Ecto neural progenitor cell (in vitro differentiated cells): ENCODE results near the gene RNF212.

ENCODE experiments used
- DNase-seq: peaks from one replicate; pipeline ENCODE4 v3.0.0-alpha.2; 2018; ENCODE audit warnings: low spot score

Gene RNF212

DNA sequence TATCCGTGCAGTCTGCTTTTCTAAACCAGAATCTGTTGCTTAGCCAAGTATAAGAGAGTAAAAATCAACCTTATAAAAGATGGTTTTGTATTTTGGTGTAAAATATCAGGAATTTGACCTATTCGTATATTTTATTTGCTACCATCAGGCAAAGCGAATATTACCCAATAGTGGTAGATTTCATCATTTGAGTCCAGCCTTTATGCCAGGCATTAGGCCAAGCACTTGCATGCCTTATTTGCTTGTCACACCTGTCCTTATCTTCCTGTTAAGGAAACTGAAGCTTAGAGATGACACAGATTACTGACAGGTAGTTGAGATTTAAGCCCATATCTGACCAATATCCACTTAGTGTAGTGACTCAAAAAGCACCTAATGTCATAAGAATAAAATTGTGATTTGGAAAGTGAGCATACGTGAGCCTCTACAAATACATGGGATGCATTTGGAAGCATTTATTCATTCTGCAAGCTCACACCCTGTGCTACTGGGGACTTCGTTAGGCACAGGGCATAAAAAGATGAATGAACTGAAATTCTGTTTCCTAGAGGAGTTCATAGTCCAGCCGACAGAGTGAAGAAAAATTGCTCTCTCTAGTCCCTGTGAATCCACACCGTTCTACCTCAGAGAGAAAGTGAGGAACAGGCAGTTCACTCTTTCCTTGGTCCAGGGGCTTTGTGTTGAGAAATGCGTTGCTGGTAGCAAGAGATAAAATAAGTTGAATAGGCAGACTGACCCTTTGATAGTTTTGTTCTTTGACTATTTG lies 2.3 kb upstream of the RNF212 start:
- no peak for DNase-seq

DNA sequence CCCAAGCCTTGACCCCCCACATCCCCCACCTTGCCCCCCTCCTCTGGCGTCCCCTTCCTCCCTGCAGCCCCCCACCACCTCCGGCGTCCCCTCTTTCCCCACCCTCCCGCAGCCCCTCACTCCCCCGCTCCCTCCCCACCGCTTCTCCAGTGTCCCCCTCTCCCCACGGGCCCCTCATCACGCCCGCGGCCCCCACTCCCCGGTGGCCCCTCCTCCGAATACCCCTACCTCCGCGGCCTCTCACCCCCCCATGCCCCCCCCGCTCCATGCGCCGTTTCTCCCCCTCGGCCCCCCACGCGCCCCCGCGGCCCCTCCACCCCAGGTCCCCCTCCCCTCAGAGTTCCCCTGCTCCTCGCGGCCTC lies 562 bp downstream of the RNF212 start:
- no peak for DNase-seq

- DNase-seq, result no peak
These were observed 1.1 kb downstream of the RNF212 start for GRCh38 chr4:1112174-1112820.

DNA sequence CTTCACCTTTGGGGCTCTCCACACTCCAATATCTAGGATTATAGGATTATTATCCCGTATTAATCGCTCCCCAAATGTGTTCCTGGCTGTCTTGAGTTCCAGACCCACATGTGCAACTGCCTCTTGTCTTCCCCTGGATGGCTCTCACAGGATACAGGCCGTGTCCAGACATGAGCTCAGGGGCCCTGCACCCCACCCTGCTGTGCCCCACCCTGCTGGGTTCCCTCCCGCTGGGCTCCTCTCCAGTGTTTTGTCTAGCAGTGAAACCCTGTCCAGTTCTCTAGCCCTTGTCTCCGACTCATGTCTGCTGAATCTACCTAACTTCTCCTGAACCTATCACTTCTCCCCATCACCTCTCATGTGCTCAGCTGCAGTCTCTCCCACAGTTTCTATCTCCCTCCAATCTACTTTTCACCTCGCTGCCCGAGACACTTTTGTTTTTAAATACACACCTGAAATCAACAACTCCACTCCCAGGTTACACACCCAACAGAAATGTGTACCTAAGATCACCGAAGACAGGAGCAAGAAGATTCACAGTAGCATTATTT lies 2.0 kb downstream of the RNF212 start:
- no peak for DNase-seq

GRCh38 chr4:1109898-1110506 lies 3.4 kb downstream of the RNF212 start:
- no peak for DNase-seq

GRCh38 chr4:1109333-1109732 lies 4.0 kb downstream of the RNF212 start:
- DNase-seq, result no peak

DNA sequence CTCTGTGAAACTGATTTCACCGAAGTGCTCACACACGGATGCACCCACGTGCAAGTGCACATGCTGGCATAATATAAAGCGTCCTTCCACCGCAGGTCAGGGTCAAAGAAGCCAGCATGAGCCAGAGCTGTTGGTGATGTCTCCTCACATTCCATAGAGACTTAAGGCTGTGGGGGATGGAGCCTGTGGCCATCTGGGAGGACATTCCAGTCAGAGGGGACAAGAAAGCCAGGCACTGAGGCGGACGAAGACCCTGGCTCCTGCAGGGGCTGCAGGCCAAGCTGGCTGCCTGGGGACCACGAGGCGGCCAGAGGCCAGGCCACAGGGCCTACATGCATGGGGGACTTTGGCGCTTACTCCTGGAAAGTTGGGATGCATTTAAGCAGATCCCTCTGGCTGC lies 7.7 kb downstream of the RNF212 start:
- DNase-seq, result peak; percentile 76

GRCh38 chr4:1105067-1105466 lies 8.3 kb downstream of the RNF212 start:
- DNase-seq, result no peak

DNA sequence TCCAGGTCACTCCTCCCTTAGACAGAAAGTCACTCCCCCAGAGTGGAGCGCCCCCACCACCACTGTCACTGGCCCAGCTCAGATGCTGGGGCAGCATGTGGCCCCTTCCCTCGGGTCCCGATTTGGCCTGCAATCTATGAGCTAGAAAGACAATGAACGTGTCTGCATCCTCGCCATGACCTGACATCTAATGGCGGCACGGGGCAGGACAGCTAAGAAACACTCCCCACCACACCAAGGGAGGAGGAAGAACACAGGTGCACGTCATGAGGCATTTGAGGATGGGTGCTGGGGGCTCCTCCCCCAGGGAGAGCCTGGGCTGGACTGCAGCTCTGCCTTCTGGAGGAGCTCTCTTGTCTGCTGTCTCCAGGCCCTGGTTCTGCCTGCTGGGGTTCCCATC lies 8.7 kb downstream of the RNF212 start:
- no peak for DNase-seq

DNA sequence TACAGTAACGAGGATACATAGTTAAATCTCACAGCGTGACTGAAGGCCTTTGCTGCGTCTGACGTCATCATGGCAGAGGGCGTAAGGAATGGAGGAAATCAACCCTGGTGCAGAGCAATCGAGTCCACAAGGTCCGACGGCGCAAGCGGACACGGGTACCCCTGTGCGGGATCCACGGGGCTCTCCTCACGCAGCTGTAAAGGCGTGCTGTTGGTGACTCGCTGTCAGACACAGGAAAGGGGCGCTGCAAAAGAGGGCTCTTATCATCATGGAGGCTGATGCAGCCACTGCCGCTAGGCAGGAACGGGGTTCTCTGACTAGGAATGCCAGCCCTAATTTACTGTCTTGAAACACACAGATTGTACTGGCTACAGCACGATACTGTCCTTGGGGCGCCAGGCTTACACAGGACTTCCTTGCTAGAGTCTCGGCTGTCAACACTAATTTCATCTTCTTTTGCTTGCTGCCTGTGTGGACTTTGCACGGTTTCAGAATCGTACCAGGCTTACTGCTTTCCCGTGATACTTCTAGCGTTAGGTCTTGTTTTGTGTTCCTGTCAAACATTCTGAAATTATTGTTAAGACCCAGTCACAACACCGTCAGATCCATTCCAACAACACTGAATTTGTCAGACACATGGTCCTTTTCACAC lies 13.6 kb downstream of the RNF212 start:
- no peak for DNase-seq

GRCh38 chr4:1099270-1099669 lies 14.1 kb downstream of the RNF212 start:
- DNase-seq, result no peak

- DNase-seq, result no peak
These were observed 14.9 kb downstream of the RNF212 start for GRCh38 chr4:1098311-1098925.

DNA sequence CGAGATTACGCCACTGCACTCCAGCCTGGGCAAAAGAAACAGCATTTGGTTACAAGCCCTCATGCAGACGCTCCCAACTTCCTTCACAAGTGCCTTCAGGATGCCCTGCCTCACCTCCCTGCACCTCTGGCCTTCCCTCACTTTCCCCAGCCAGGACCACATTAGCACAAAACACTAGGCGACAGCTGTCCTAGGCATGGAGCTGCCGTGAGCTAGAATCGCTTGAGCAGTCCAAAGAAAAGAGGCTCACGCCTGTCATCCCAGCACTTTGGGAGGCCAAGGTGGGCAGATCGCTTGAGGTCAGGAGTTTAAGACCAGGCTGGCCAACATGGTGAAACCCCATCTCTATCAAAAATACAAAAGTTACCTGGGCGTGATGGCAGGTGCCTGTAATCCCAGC lies 15.8 kb downstream of the RNF212 start:
- DNase-seq, result no peak

DNA sequence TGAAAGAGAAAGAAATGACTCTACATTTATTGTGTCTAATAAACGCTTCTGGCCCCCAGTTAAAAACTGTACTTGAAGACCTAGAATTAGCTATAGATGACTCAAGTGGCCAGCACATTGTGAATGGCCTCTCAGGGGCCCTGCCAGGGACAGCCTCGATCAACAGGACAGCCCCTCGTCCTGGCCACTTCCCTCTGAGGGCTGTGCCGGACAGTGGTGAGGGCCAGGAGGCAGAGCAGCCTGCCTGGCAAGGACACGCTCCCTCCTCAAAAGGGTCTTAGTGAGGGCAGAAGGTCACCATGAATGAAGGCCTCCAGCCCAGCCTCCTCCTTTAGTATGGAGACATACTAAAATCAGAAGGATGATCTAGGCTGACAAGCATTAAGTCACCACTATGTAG lies 16.5 kb downstream of the RNF212 start:
- no peak for DNase-seq

DNA sequence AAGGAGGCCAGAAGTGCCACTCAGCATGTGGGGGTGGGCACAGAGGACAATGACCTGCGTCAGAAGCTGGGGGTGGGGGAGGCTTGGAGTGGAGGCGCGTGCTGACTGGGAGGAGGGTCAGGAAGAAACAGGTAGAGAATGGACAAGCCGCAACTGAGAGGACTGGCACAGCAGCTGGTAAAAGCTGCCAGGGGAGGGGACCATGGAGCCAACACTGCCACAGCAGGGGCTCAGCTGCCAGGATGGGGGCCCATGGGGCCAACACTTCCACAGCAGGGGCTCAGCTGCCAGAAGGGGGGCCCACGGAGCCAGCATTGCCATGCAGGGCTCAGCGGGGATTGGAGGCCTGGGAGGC lies 19.1 kb downstream of the RNF212 start:
- DNase-seq, result no peak

- no peak for DNase-seq
These were observed 19.7 kb downstream of the RNF212 start for GRCh38 chr4:1093391-1094335.

- DNase-seq, result no peak
These were observed 20.4 kb downstream of the RNF212 start for GRCh38 chr4:1092983-1093361.

DNA sequence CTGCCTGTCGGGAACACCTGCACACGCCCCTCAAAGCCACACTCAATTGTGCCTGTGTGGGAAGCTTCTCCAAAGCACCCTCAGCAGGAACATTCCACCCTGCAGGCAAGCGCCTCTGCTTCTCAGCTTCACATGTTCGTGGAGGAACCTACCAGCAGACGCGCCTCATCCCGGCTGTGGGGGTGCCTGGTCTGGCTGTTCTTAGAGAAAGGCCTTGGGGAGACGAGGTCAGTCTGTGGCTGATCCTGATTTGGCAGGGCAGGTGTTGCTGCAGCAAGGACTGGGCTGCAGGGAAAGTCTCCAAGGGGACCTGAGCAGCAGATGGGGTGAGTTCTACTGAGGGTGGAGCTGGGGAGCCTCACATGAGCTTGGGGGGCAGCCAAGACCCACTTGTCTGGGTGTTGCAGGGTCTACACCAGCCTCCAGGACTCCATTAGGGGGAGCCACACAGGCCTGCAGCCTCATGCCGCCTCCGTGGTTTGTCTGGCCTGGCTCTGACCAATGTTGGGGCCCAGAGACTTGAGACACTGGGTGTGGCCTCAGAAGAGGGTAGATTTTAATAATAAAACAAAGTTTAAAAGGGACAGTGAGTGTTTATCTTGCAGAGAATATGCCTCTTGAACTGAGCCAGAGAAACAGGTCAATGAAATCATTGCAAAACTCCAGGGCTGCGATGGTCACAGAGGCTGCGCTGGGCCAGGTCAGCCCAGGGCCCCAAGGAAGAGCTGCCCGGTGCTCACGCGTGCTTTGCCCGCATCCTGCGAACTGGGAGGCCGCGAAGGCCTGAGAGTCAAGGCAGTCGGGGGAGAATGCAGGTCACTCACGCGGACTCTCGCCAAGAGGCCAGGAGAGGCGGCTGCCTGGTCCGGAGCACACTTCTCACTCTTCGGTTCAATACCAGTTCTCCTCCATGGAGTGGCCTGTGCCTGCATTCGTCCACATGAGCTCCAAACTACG lies 21.1 kb downstream of the RNF212 start:
- DNase-seq, result no peak

DNA sequence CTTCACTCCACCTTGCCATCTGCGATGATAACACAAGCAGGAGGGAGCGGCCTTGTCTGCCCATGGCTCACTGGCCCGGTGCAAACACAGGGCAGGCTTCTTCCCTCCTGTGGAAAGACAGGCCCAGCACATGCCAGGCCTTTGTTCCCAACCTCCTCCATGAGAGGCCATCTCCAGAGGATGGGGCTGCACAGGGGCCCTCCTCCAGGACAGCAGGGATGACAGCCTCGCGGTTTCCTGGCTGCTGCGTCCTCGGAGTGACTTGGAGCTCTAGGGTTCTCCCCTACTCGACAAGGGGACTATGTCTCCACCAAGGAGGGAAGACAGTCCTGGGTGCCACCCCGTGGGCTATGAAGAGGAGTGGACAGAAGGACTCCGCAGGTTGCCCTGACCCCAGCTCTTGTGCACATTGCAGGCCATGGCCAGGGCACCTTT lies 21.8 kb downstream of the RNF212 start:
- DNase-seq, result peak; percentile 33
